ENCODE measurements around the gene DNAH3.
"Not testable (repeated sequence)": the region's sequence is repeated elsewhere in the genome, so short reads cannot be mapped to it uniquely, and the experiment has no call there.

DNAH3 gene

GRCh38 chr16:21069986-21070385 lies 80.7 kb downstream of the DNAH3 start:
- no peak for DNase-seq

- no peak for DNase-seq
Observed at GRCh38 chr16:21064203-21064602, 86.4 kb downstream of the DNAH3 start.

GRCh38 chr16:21063314-21063713 lies 87.3 kb downstream of the DNAH3 start:
- DNase-seq: not testable (repeated sequence)

- DNase-seq: no peak
Observed at GRCh38 chr16:21060027-21060510, 90.6 kb downstream of the DNAH3 start.

GRCh38 chr16:21057875-21058274 lies 92.8 kb downstream of the DNAH3 start:
- DNase-seq: no peak

- no peak for DNase-seq
Observed at GRCh38 chr16:21056396-21056795, 94.2 kb downstream of the DNAH3 start.

- not testable (repeated sequence) for DNase-seq
Observed at GRCh38 chr16:21055738-21056137, 94.9 kb downstream of the DNAH3 start.

GRCh38 chr16:21053590-21053989 lies 97.1 kb downstream of the DNAH3 start:
- DNase-seq: no peak

GRCh38 chr16:21048091-21048912 lies 102.3 kb downstream of the DNAH3 start:
- not testable (repeated sequence) for DNase-seq

- DNase-seq: no peak
Observed at GRCh38 chr16:21038197-21038596, 112.4 kb downstream of the DNAH3 start.

- DNase-seq: no peak
Observed at GRCh38 chr16:21037736-21038135, 112.9 kb downstream of the DNAH3 start.

GRCh38 chr16:21037168-21037567 lies 113.5 kb downstream of the DNAH3 start:
- DNase-seq: no peak

GRCh38 chr16:21036471-21036870 lies 114.2 kb downstream of the DNAH3 start:
- no peak for DNase-seq

- DNase-seq: no peak
Observed at GRCh38 chr16:21033704-21034103, 116.9 kb downstream of the DNAH3 start.

- no peak for DNase-seq
Observed at GRCh38 chr16:21033264-21033663, 117.4 kb downstream of the DNAH3 start.

- DNase-seq: no peak
Observed at GRCh38 chr16:21028728-21029127, 121.9 kb downstream of the DNAH3 start.

GRCh38 chr16:21026846-21027245 lies 123.8 kb downstream of the DNAH3 start:
- DNase-seq: no peak

GRCh38 chr16:21023509-21024202 lies 127.0 kb downstream of the DNAH3 start:
- DNase-seq: no peak

- DNase-seq: no peak
Observed at GRCh38 chr16:21021316-21021715, 129.3 kb downstream of the DNAH3 start.

- DNase-seq: no peak
Observed at GRCh38 chr16:21009815-21010214, 140.8 kb downstream of the DNAH3 start.

GRCh38 chr16:21005008-21005407 lies 145.6 kb downstream of the DNAH3 start:
- DNase-seq: no peak

- no peak for DNase-seq
Observed at GRCh38 chr16:21001262-21001661, 149.4 kb downstream of the DNAH3 start.

GRCh38 chr16:20997147-20997546 lies 153.5 kb downstream of the DNAH3 start:
- no peak for DNase-seq

- no peak for DNase-seq
Observed at GRCh38 chr16:20995711-20996110, 154.9 kb downstream of the DNAH3 start.

All from CD4-positive, alpha-beta T cell treated with Interleukin-4 for 4 hours (primary cell).